Psoas muscle (tissue), 8 donors: ENCODE data around the gene GPC1. TPM values are rescaled to one million over a fixed set of nuclear protein-coding genes. Genes with fewer than 3 reads are reported as not detected.
A peak's percentile ranks its signal among the peaks of the same experiment; 100 is the strongest.

ENCODE experiments used
- ATAC-seq, 4 donors: fragments of 200-7000 bp; cut with Tn5 transposase; one replicate each; pipeline ENCODE4 v1.9.1; 2020; ENCODE audit warnings: moderate library complexity in 3 of 4, mild to moderate bottlenecking in 2 of 4
- DNase-seq, 2 donors: peaks; one replicate each; pipeline ENCODE4 v3.0.0-alpha.2; 2020
- H3K27ac ChIP-seq: fragments of 200-600 bp; one replicate; pipeline ENCODE4 v1.8.0; 2022
- H3K27me3 ChIP-seq, 3 donors: fragments of 200-600 bp in 1 of 3; one replicate each; pipeline versions ENCODE4 v1.6.1 to v1.8.0; 2013 to 2022; ENCODE audit warnings: low read length in 2 of 3, mild to moderate bottlenecking in 2 of 3, moderate library complexity in 1 of 3; ENCODE audit not compliant: insufficient read depth in 3 of 3
- H3K36me3 ChIP-seq, 2 donors: fragments of 200-600 bp in 1 of 2; one replicate each; pipeline versions ENCODE4 v1.6.1 to v1.8.0; 2013 to 2022; ENCODE audit warnings: low read depth in 1 of 2, mild to moderate bottlenecking in 1 of 2, moderate library complexity in 1 of 2; ENCODE audit not compliant: insufficient read depth in 1 of 2
- H3K4me1 ChIP-seq: fragments of 200-600 bp; one replicate; pipeline ENCODE4 v1.8.0; 2022
- H3K4me3 ChIP-seq: fragments of 200-600 bp; one replicate; pipeline ENCODE4 v1.8.0; 2022; ENCODE audit warnings: mild to moderate bottlenecking
- H3K9me3 ChIP-seq: fragments of 200-600 bp; one replicate; pipeline ENCODE4 v1.8.0; 2022
- CTCF ChIP-seq: fragments of 200-600 bp; IDR thresholded peaks from one replicate; pipeline ENCODE4 v1.8.0; 2022; ENCODE audit warnings: antibody characterized with exemption
- WGBS, 3 donors: extraction: QIAGEN DNeasy Blood & Tissue Kit; methylation state at CpG; one replicate each; pipeline versions ENCODE4 v1.1.6 to v1.1.7; 2013; 5-methylcytosine and 5-hydroxymethylcytosine counted together
- intact Hi-C, 2 donors: fragments of 100-400 bp; cut with DNase I; formaldehyde crosslinking; loops; one replicate each; pipeline versions ENCODE4 v1.11.0 to v1.14.2; 2022
- polyA plus RNA-seq, 3 donors: library from polyadenylated mRNA; stranded (reverse); fragments of 200-250 nt; gene quantifications; one replicate each; pipeline ENCODE4 v1.2.3, GENCODE V29; 2013
- total RNA-seq, 4 donors: library from RNA; stranded (reverse); fragmentation: NEBNext Ultra II Directional in 2 of 4; extraction: Animal tissue kit (Norgen Biotek cat#: 25700) in 2 of 4; gene quantifications; one replicate each; pipeline versions ENCODE4 v1.2.1 to v1.2.4, GENCODE V29; 2021 to 2023
- donor health status: healthy with polysubstance abuse.
- donor health status: DM: no; HTN: no; CAD: no; lungs with moderate emphysema.
- donor health status: Bipolar disorder and iron deficiency.
- donor health status: healthy.
- donor health status: DM: yes; HTN: yes; CAD: no.
- donor health status: DM: no; HTN: no; CAD: no.
- donor health status: DM: no; HTN: no; CAD: no.
- donor health status: DM: yes; HTN: yes; CAD: no.

GPC1 gene
- total and polyA plus RNA-seq, 7 donors = 85.4 to 180 (median 116) TPM

- ATAC-seq (no peak), DNase-seq (no peak)
- 90 to 91% (median 90%) methylated on average over 8 of the region's 8 CpGs for WGBS, 3 donors
- no peaks in the 10 kb centered on the region for H3K36me3 ChIP-seq
- intact Hi-C loops = no loop called here
- H3K4me3 ChIP-seq = no peak overlapping the region
- no peak overlapping the region for H3K27ac ChIP-seq
- no peaks in the 10 kb centered on the region for H3K27me3 ChIP-seq
- H3K9me3 ChIP-seq = no peaks in the 10 kb centered on the region
- no peak for TF ChIP-seq CTCF
- peaks cover 11% of the 10 kb centered on the region for H3K4me1 ChIP-seq
Observed at GRCh38 chr2:240395448-240395847, 40.0 kb upstream of the GPC1 start.

- ATAC-seq (no peak), DNase-seq (no peak)
- Histone ChIP-seq H3K9me3 (no peaks in the 10 kb centered on the region), H3K36me3 (no peaks in the 10 kb centered on the region), H3K27me3 (no peaks in the 10 kb centered on the region), H3K4me3 (no peak overlapping the region), H3K4me1 (peaks cover 11% of the 10 kb centered on the region), H3K27ac (no peak overlapping the region)
- no peak for TF ChIP-seq CTCF
- WGBS, 3 donors = 90 to 97% (median 92%) methylated on average over 10 of the region's 10 CpGs
- intact Hi-C loops = no loop called here
Observed at GRCh38 chr2:240395896-240396622, 39.4 kb upstream of the GPC1 start.

GRCh38 chr2:240396623-240397541 is 38.6 kb upstream of the GPC1 start:
- Histone ChIP-seq H3K9me3 (no peaks in the 10 kb centered on the region), H3K27ac (no peak overlapping the region), H3K4me3 (no peak overlapping the region), H3K4me1 (peaks cover 3% of the 10 kb centered on the region), H3K36me3 (no peaks in the 10 kb centered on the region), H3K27me3 (no peaks in the 10 kb centered on the region)
- 87 to 88% (median 88%) methylated on average over 12 of the region's 12 CpGs for WGBS, 3 donors
- intact Hi-C loops = no loop called here
- TF ChIP-seq CTCF = no peak
- no peak for ATAC-seq
- peak in 1 of 2 donors; percentile 44 for DNase-seq

- no peak for ATAC-seq
- TF ChIP-seq CTCF = no peak
- DNase-seq = no peak
- Histone ChIP-seq H3K27me3 (no peaks in the 10 kb centered on the region), H3K4me1 (no peaks in the 10 kb centered on the region), H3K4me3 (no peak overlapping the region), H3K27ac (no peak overlapping the region), H3K36me3 (no peaks in the 10 kb centered on the region), H3K9me3 (no peaks in the 10 kb centered on the region)
- WGBS, 3 donors = 78 to 87% (median 80%) methylated on average over 9 of the region's 9 CpGs
- intact Hi-C loops = no loop called here
Observed at GRCh38 chr2:240397542-240397916, 37.9 kb upstream of the GPC1 start.
